Stimulated activated CD4-positive, alpha-beta T cell treated with anti-CD3 and anti-CD28 coated beads, Interleukin-4, amount 100 ng/mL, for 48 hours (primary cell): Measurements from ENCODE around the gene CARNS1.
"Not testable (repeated sequence)": the region's sequence is repeated elsewhere in the genome, so short reads cannot be mapped to it uniquely, and the experiment has no call there.

Experiments used
- DNase-seq, 2 donors: peaks; one replicate each; pipeline ENCODE4 v3.0.0-alpha.2; 2020; ENCODE audit warnings: low read depth in 2 of 2

Gene CARNS1

GRCh38 chr11:67465530-67465929 is 50.1 kb downstream of the CARNS1 start:
- not testable (repeated sequence) for DNase-seq

- DNase-seq = no peak
Measured at GRCh38 chr11:67466367-67466766, 50.9 kb downstream of the CARNS1 start.

DNA sequence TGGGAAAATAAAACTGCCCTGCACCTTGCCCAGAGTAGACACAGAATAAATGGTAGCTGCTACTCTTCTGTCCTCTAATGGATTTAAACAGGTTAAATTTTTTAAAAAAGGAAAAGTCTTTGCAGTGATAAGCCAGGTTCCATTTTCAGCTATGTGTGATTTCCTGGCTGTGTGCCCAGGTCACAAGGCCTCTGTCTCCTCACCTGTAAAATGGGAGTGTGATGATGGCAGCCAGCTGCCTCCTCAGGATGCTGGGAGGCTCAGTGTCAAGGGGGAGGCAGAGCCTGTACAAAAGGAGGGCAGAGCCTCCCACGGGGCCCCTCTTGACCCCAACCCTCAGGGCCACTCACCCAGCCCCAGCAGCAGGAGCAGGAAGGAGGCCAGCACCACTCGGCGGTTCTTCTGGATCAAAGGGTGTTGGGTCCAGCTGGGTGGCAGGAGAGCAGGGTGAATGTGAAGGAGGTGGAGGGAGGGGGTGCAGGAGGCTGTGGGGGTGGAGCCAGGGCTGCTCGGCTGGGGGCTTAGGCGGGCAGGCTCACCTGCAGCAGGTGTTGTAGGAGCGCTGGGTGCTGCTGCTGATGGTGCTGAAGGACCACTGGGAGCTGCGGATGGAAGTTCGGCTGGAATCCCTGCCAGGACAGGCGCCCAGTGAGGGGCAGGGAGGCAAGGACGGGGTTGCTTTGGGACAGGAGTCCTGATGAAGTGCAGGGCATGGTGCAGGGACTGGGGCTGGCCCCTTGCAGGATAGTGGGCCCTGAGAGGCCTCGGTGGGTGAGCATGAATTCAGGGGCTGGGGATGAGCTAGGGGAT is 51.7 kb downstream of the CARNS1 start:
- no peak for DNase-seq

- no peak for DNase-seq
Measured at GRCh38 chr11:67468056-67468455, 52.6 kb downstream of the CARNS1 start.

GRCh38 chr11:67468456-67468758 is 52.9 kb downstream of the CARNS1 start:
- peak in 1 of 2 donors; percentile 27 for DNase-seq

GRCh38 chr11:67468759-67469507 is 53.5 kb downstream of the CARNS1 start, which contains the start of gene TMEM134:
TMEM134 (minus strand) TSS chr11:67469251; CDS start chr11:67469192, 59 bp downstream.
- peak; percentile 89 to 95 for DNase-seq

DNA sequence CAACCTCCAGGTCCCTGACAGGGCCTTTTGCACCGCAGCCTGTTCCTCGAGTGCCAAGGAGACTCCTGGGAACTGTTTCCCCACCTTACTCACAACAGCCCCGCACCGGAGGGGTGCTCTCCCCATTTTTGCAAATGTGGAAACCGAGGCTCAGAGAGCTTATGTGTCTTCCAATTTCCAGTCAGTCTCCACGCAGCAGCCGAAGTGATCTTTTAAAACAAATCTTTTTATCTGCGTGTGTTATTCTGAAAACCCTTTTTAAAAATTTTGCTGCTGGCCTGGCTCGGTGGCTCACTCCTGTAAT is 54.0 kb downstream of the CARNS1 start:
- DNase-seq = no peak

DNA sequence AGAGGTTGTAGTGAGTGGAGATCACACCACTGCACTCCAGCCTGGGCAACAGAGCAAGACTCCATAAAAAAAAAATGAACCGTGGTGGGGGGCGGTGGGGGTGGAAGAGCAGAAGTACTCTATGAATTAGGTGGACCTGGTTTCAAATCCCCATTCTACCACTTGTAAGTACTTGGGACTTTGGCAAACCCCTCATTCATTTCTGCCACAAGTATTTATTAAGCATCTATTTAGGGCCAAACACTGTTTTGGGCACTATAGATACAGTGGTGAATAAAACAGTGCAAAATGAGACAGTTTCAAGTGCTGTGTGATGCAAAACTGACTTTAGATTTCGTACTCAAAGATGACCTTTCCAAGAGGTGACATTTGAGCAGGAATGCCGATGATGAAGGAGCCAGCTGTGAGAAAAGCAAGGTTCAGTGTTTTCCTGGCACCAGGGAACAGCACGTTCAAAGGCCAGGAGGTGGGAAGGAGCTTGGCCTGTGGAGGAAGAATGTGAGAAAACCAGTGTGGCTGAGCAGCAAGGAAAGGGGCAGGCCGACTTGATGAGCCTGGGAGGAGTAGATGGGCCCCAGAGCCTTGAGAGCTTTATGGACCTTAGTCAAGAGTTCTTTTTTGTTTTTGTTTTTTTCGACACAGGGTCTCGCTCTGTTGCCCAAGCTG is 55.0 kb downstream of the CARNS1 start:
- no peak for DNase-seq

DNA sequence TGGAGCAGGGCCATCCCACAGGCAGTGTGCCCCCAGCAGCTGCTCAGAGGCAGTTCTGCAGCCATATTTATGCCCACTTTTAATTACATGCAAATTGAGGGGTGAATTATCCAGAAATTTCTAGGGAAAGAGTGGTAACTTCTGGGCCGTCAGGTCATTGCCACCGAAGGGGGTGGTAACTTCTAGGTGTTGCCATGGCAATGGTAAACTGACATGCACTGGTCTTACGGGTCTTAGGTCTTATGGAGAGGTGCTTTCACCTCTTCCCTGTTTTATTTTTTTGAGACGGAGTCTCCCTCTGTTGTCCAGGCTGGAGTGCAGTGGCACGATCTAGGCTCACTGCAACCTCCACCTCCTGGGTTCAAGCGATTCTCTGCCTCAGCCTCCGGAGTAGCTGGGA is 57.4 kb downstream of the CARNS1 start:
- DNase-seq = no peak
